Uterus (tissue), 4 donors: Measurements from ENCODE around the gene RANBP3. TPM values are rescaled to one million over a fixed set of nuclear protein-coding genes. Genes with fewer than 3 reads are reported as not detected.

Source experiments
- DNase-seq, 2 donors: peaks; one replicate each; pipeline ENCODE4 v3.0.0-alpha.2; 2019 to 2020
- H3K27ac ChIP-seq, 2 donors: fragments of 200-600 bp; sonication (generic); 1 replicate in 1 of 2; 2 replicates in 1 of 2; pipeline ENCODE4 v1.5.1; 2016 to 2018
- H3K27me3 ChIP-seq, 2 donors: fragments of 200-600 bp; sonication (generic); one replicate each; pipeline ENCODE4 v1.5.1; 2018 to 2019; ENCODE audit warnings: control low read depth in 1 of 2
- H3K36me3 ChIP-seq, 2 donors: fragments of 200-600 bp; sonication (generic); one replicate each; pipeline ENCODE4 v1.5.1; 2019; ENCODE audit warnings: control low read depth in 1 of 2
- H3K4me1 ChIP-seq, 2 donors: fragments of 200-600 bp; sonication (generic); one replicate each; pipeline ENCODE4 v1.5.1; 2018 to 2019; ENCODE audit warnings: control low read depth in 1 of 2
- H3K4me3 ChIP-seq, 2 donors: fragments of 200-600 bp; sonication (generic); 1 replicate in 1 of 2; 2 replicates in 1 of 2; pipeline ENCODE4 v1.5.1; 2018 to 2019; ENCODE audit warnings: mild to moderate bottlenecking in 1 of 2
- H3K9me3 ChIP-seq, 2 donors: fragments of 200-600 bp; sonication (generic); one replicate each; pipeline ENCODE4 v1.5.1; 2019; ENCODE audit warnings: control low read depth in 1 of 2
- POLR2A ChIP-seq, 2 donors: fragments of 450-650 bp; IDR thresholded peaks; one replicate each; pipeline ENCODE4 v1.6.1; 2016; ENCODE audit warnings: antibody characterized with exemption in 2 of 2, mild to moderate bottlenecking in 1 of 2, moderate library complexity in 1 of 2
- intact Hi-C: fragments of 100-400 bp; cut with DNase I; formaldehyde crosslinking; loops from one replicate; pipeline ENCODE4 v1.15.1; 2023; ENCODE audit warnings: low total_unique reads
- total RNA-seq, 4 donors: library from RNA; depleted of rRNA in 3 of 4; stranded (reverse); fragments of >200 nt in 3 of 4; gene quantifications; one replicate each; pipeline versions ENCODE4 v1.1.0 to v1.2.4, GENCODE V29; 2014 to 2023
- TF ChIP-seq, protein P1 (sequence below), 4 experiments: fragments of 200-600 bp in 2 of 4; fragments of 450-650 bp in 2 of 4; sonication (generic) in 2 of 4; IDR thresholded peaks; one replicate each; pipeline ENCODE4 v1.5.1; 2016 to 2019; ENCODE audit warnings: antibody characterized with exemption in 4 of 4, mild to moderate bottlenecking in 2 of 4, moderate library complexity in 1 of 4
- donor health status: DM: yes; HTN: yes; CAD: no.

RANBP3 gene
- total RNA-seq, 4 donors from 2014 or later = 40.9 to 98.1 (median 48.5) TPM

DNA sequence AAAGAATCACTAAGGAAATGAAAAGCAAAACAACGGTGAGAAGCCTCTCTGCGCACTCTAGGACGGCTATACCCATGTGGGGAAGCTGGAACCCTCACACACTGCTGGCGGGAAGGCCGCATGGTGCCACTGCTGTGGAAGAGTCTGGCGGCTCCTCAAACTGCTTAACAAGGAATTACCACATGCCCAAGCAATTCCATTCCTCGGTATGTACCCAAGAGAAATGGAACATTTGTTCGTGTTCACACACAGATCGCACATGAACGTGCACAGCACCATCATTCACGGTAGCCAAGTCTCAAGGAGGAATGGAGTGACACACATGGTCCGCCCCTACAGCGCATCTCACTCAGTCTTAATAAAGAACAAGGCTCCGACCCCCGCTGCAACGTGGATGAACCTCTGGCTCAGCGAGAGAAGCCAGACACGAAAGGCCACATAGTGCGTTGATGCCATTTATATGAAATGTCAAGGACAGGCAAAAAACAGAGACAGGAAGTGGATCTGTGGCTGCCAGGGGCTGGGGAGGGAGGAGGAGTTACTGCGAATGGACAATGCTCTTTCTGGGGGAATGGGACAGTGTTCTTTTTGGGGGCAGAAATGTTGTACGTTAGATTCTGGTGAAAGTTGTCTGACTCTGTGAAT, 56.3 kb downstream of the RANBP3 start:
- H3K4me3 ChIP-seq = no peak overlapping the region
- no peaks in the 10 kb centered on the region for H3K36me3 ChIP-seq
- no peak for TF ChIP-seq POLR2A (IDR thresholded peaks at IDR 0.05)
- TF ChIP-seq, protein P1, sequence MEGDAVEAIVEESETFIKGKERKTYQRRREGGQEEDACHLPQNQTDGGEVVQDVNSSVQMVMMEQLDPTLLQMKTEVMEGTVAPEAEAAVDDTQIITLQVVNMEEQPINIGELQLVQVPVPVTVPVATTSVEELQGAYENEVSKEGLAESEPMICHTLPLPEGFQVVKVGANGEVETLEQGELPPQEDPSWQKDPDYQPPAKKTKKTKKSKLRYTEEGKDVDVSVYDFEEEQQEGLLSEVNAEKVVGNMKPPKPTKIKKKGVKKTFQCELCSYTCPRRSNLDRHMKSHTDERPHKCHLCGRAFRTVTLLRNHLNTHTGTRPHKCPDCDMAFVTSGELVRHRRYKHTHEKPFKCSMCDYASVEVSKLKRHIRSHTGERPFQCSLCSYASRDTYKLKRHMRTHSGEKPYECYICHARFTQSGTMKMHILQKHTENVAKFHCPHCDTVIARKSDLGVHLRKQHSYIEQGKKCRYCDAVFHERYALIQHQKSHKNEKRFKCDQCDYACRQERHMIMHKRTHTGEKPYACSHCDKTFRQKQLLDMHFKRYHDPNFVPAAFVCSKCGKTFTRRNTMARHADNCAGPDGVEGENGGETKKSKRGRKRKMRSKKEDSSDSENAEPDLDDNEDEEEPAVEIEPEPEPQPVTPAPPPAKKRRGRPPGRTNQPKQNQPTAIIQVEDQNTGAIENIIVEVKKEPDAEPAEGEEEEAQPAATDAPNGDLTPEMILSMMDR (IDR thresholded peaks at IDR 0.05) = no peak
- H3K27ac ChIP-seq = no peak overlapping the region
- no peaks in the 10 kb centered on the region for H3K9me3 ChIP-seq
- DNase-seq = no peak
- intact Hi-C loops = no loop called here
- peaks cover 0 to 6% of the 10 kb centered on the region in 2 donors for H3K4me1 ChIP-seq
- H3K27me3 ChIP-seq = no peaks in the 10 kb centered on the region

DNA sequence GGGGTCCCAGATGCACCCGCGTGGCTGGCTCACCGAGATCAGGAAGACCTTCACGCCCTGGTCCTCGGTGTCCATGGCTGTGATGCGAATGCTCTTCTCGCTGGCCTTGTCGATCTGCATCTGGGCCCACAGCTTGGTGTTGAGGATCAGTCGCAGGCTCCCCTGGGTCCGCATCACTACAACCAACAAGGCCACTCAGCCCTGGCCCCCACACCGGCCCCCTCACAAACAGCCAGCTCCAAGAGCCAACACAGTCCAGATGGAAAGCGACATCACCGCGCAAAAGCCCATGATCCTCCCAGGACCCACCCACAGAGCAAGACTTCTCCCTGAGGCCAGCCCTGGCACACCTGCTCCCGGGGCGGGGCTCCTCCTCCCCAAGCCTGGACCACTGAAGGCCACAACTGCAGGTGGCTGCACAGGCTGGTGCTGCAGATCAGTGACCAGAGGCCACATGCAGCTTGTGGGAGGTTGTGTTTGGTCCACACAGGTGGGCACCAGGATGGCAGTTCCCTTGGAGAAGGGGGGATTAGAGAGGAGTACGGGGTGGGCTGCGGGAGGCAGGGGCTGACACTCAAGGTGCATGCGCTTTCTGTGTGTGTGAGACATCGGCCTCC, 59.4 kb downstream of the RANBP3 start:
- TF ChIP-seq, protein P1 (IDR thresholded peaks at IDR 0.05) = no peak
- TF ChIP-seq POLR2A (IDR thresholded peaks at IDR 0.05) = no peak
- Histone ChIP-seq H3K36me3 (no peaks in the 10 kb centered on the region), H3K4me3 (no peak overlapping the region), H3K9me3 (no peaks in the 10 kb centered on the region), H3K27ac (no peak overlapping the region), H3K27me3 (no peaks in the 10 kb centered on the region), H3K4me1 (no peaks in the 10 kb centered on the region)
- intact Hi-C loops = no loop called here
- DNase-seq = no peak

DNA sequence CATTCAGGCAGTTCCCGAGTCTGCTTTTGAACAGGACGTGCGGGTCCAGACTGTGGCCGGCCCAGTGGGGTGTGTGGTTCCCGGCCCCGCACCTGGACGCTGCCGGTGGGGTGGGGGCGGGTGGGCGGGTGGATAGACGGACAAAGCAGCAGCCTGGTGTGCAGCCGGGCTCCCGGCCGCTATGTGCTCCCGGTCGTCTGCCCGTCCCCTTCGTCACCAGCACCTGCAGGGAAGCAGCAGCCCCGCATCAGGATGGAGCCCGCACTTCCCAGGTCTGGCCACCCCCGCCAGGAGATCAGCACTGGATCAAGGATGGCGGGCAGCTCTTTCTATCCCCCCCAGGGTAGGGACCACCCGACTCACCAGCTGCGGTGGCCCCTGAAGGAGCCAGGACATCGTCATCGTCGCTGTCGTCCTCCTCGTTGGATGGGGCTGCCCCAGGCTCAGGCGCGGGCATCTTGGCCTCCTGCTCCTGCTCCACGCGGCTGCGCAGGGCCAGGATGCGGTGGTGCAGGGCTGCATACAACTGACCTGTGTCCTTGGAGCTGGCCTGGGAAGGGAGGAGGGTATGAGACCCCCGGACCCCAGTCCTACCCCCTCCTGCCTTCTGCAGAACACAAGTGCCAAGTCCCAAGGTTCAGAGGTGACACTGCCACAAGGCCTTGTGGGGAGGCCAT, 60.4 kb downstream of the RANBP3 start:
- no peaks in the 10 kb centered on the region for H3K36me3 ChIP-seq
- H3K27ac ChIP-seq = no peak overlapping the region

DNA sequence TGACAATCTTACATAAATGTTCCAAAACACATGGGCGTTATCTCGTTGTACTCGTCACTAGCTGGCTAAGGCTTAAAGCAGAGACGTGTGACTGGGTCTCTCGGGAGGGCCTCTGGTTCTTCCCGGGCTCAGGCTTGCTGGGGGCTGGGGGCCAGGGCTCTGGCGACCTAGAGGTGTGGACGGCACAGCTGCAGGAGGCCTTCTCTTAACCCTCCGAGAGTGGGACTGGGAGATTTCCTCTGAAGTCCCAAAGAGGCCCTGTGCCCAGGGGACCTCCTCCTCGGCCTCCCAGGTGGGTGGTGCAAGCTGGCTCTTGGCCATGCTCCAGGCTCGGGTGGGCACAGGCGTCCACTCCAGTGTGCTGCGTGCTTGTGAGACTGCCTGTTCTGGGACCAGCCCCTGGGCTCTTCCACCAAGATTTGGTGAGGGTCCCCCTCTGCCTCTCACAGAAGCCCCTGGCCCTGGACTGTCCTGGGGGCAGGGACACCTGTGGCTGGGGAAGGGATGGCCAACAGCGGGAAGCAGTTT, 61.7 kb downstream of the RANBP3 start:
- no peaks in the 10 kb centered on the region for H3K4me1 ChIP-seq
- no peak for DNase-seq
- no peaks in the 10 kb centered on the region for H3K36me3 ChIP-seq
- intact Hi-C loops = no loop called here
- no peak overlapping the region for H3K27ac ChIP-seq
- no peaks in the 10 kb centered on the region for H3K27me3 ChIP-seq
- H3K9me3 ChIP-seq = no peaks in the 10 kb centered on the region
- TF ChIP-seq, protein P1 (IDR thresholded peaks at IDR 0.05) = no peak
- no peak for TF ChIP-seq POLR2A (IDR thresholded peaks at IDR 0.05)
- H3K4me3 ChIP-seq = no peak overlapping the region

More for the DNA sequence above, 60.4 kb downstream of the RANBP3 start:
- TF ChIP-seq, protein P1 (IDR thresholded peaks at IDR 0.05) = no peak
- TF ChIP-seq POLR2A (IDR thresholded peaks at IDR 0.05) = no peak
- H3K4me3 ChIP-seq = no peak overlapping the region
- no peak for DNase-seq
- H3K4me1 ChIP-seq = no peaks in the 10 kb centered on the region
- H3K9me3 ChIP-seq = no peaks in the 10 kb centered on the region
- no peaks in the 10 kb centered on the region for H3K27me3 ChIP-seq
- intact Hi-C loops = no loop called here

DNA sequence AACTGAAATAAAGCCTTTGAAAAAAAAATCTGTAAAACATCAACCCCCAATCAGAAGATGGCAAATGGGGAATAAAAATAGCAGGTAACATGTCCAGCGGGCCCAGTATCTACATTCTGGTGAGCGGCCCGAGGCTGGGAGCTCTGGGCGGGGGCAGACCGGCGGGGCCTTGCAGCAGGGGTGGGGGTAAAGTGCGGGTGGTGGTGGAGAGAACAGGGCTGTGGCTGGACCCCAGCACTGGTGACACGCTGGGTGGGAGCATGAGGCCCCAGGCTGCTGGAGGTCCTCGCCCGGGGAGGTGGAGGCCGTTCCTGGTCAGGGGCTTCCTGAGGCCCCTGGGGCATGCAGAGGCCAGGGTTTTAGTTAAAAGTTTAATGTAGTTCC, 62.2 kb downstream of the RANBP3 start:
- Histone ChIP-seq H3K27me3 (no peaks in the 10 kb centered on the region), H3K4me1 (no peaks in the 10 kb centered on the region), H3K36me3 (no peaks in the 10 kb centered on the region), H3K27ac (no peak overlapping the region), H3K9me3 (no peaks in the 10 kb centered on the region), H3K4me3 (no peak overlapping the region)
- TF ChIP-seq, protein P1 (IDR thresholded peaks at IDR 0.05) = no peak
- TF ChIP-seq POLR2A (IDR thresholded peaks at IDR 0.05) = no peak
- no peak for DNase-seq
- intact Hi-C loops = no loop called here
